PFSK-1 (cell line): ENCODE measurements around the gene TMEM125.

Source experiments
- POLR2AphosphoS5 ChIP-seq: IDR thresholded peaks from 2 replicates; pipeline ENCODE4 v1.6.1; 2012; ENCODE audit warnings: low read depth, mild to moderate bottlenecking, control low read depth, low read length, moderate library complexity
- SIN3A ChIP-seq: IDR thresholded peaks from 2 replicates; pipeline ENCODE4 v1.6.1; 2012; ENCODE audit warnings: mild to moderate bottlenecking, low read length, moderate library complexity, borderline replicate concordance; ENCODE audit not compliant: insufficient read depth
- TAF1 ChIP-seq: IDR thresholded peaks from 2 replicates; pipeline ENCODE4 v1.6.1; 2012; ENCODE audit warnings: low read length, control low read depth, borderline replicate concordance; ENCODE audit not compliant: insufficient read depth

GRCh38 chr1:43322506-43322905 lies 52.7 kb downstream of the TMEM125 start:
- TF ChIP-seq POLR2AphosphoS5 = no peak
- no peak for TF ChIP-seq TAF1
- TF ChIP-seq SIN3A = no peak
